ENCODE measurements around the gene GSTA4. TPM values are rescaled to one million over a fixed set of nuclear protein-coding genes. Genes with fewer than 3 reads are reported as not detected.
"Not testable (repeated sequence)": the region's sequence is repeated elsewhere in the genome, so short reads cannot be mapped to it uniquely, and the experiment has no call there.

Gene GSTA4
- total and polyA plus RNA-seq, 2 donors = 28.6 to 57.2 TPM

GRCh38 chr6:52981222-52981900 is 13.7 kb downstream of the GSTA4 start:
- no peak for DNase-seq (ENCODE audit: extremely low spot score)
- H3K4me1 ChIP-seq (ENCODE audit: insufficient read depth) = no peaks in the 10 kb centered on the region
- peaks cover 1% of the 10 kb centered on the region for H3K36me3 ChIP-seq (ENCODE audit: insufficient read depth)
- no peak overlapping the region for H3K4me3 ChIP-seq (ENCODE audit: low read depth, low read length)
- no peak overlapping the region for H3K27ac ChIP-seq (ENCODE audit: low read depth)

- H3K4me3 ChIP-seq (ENCODE audit: low read depth, low read length) = no peak overlapping the region
- no peak for DNase-seq (ENCODE audit: extremely low spot score)
Observed at GRCh38 chr6:52976591-52977035, 18.5 kb downstream of the GSTA4 start.

GRCh38 chr6:52976149-52976548 is 18.9 kb downstream of the GSTA4 start:
- Histone ChIP-seq H3K36me3 (ENCODE audit: insufficient read depth) (no peaks in the 10 kb centered on the region), H3K4me1 (ENCODE audit: insufficient read depth) (no peaks in the 10 kb centered on the region), H3K27ac (ENCODE audit: low read depth) (no peak overlapping the region), H3K4me3 (ENCODE audit: low read depth, low read length) (no peak overlapping the region)
- DNase-seq (ENCODE audit: extremely low spot score) = no peak
- 81% methylated on average over 4 of the region's 4 CpGs for WGBS

More at GRCh38 chr6:52976591-52977035, 18.5 kb downstream of the GSTA4 start:
- Histone ChIP-seq H3K36me3 (ENCODE audit: insufficient read depth) (no peaks in the 10 kb centered on the region), H3K4me1 (ENCODE audit: insufficient read depth) (no peaks in the 10 kb centered on the region), H3K27ac (ENCODE audit: low read depth) (no peak overlapping the region)
- WGBS = 78% methylated on average over 3 of the region's 3 CpGs

GRCh38 chr6:52975580-52975979 is 19.5 kb downstream of the GSTA4 start:
- no peaks in the 10 kb centered on the region for H3K4me1 ChIP-seq (ENCODE audit: insufficient read depth)
- 67% methylated on average over 2 of the region's 2 CpGs for WGBS
- no peaks in the 10 kb centered on the region for H3K36me3 ChIP-seq (ENCODE audit: insufficient read depth)
- no peak for DNase-seq (ENCODE audit: extremely low spot score)
- no peak overlapping the region for H3K4me3 ChIP-seq (ENCODE audit: low read depth, low read length)
- no peak overlapping the region for H3K27ac ChIP-seq (ENCODE audit: low read depth)

- DNase-seq (ENCODE audit: extremely low spot score) = no peak
- H3K4me3 ChIP-seq (ENCODE audit: low read depth, low read length) = no peak overlapping the region
Observed at GRCh38 chr6:52972989-52973388, 22.1 kb downstream of the GSTA4 start.

GRCh38 chr6:52969359-52969758 is 25.7 kb downstream of the GSTA4 start:
- Histone ChIP-seq H3K36me3 (ENCODE audit: insufficient read depth) (no peaks in the 10 kb centered on the region), H3K4me1 (ENCODE audit: insufficient read depth) (no peaks in the 10 kb centered on the region), H3K27ac (ENCODE audit: low read depth) (no peak overlapping the region), H3K4me3 (ENCODE audit: low read depth, low read length) (no peak overlapping the region)
- WGBS = 88% methylated on average over 2 of the region's 2 CpGs
- DNase-seq (ENCODE audit: extremely low spot score) = no peak

More at GRCh38 chr6:52972989-52973388, 22.1 kb downstream of the GSTA4 start:
- Histone ChIP-seq H3K36me3 (ENCODE audit: insufficient read depth) (no peaks in the 10 kb centered on the region), H3K27ac (ENCODE audit: low read depth) (no peak overlapping the region), H3K4me1 (ENCODE audit: insufficient read depth) (no peaks in the 10 kb centered on the region)

- Histone ChIP-seq H3K4me1 (ENCODE audit: insufficient read depth) (no peaks in the 10 kb centered on the region), H3K4me3 (ENCODE audit: low read depth, low read length) (no peak overlapping the region), H3K36me3 (ENCODE audit: insufficient read depth) (no peaks in the 10 kb centered on the region), H3K27ac (ENCODE audit: low read depth) (no peak overlapping the region)
- DNase-seq (ENCODE audit: extremely low spot score) = no peak
- WGBS = 85% methylated on average over 3 of the region's 3 CpGs
Observed at GRCh38 chr6:52966101-52966500, 29.0 kb downstream of the GSTA4 start.

- DNase-seq (ENCODE audit: extremely low spot score) = no peak
- Histone ChIP-seq H3K27ac (ENCODE audit: low read depth) (no peak overlapping the region), H3K4me1 (ENCODE audit: insufficient read depth) (no peaks in the 10 kb centered on the region), H3K4me3 (ENCODE audit: low read depth, low read length) (no peak overlapping the region), H3K36me3 (ENCODE audit: insufficient read depth) (no peaks in the 10 kb centered on the region)
- WGBS = 77% methylated on average over 4 of the region's 4 CpGs
Observed at GRCh38 chr6:52965380-52965779, 29.7 kb downstream of the GSTA4 start.

- Histone ChIP-seq H3K36me3 (ENCODE audit: insufficient read depth) (no peaks in the 10 kb centered on the region), H3K27ac (ENCODE audit: low read depth) (no peak overlapping the region), H3K4me1 (ENCODE audit: insufficient read depth) (no peaks in the 10 kb centered on the region), H3K4me3 (ENCODE audit: low read depth, low read length) (no peak overlapping the region)
- 33% methylated on average over 1 of the region's 1 CpG for WGBS
- no peak for DNase-seq (ENCODE audit: extremely low spot score)
Observed at GRCh38 chr6:52964318-52964717, 30.8 kb downstream of the GSTA4 start.

- WGBS = 74% methylated on average over 6 of the region's 6 CpGs
- no peak overlapping the region for H3K4me3 ChIP-seq (ENCODE audit: low read depth, low read length)
- no peak overlapping the region for H3K27ac ChIP-seq (ENCODE audit: low read depth)
- no peaks in the 10 kb centered on the region for H3K36me3 ChIP-seq (ENCODE audit: insufficient read depth)
- H3K4me1 ChIP-seq (ENCODE audit: insufficient read depth) = no peaks in the 10 kb centered on the region
- no peak for DNase-seq (ENCODE audit: extremely low spot score)
Observed at GRCh38 chr6:52962701-52963100, 32.4 kb downstream of the GSTA4 start.

- not testable (repeated sequence) for H3K36me3 ChIP-seq (ENCODE audit: insufficient read depth); H3K4me1 ChIP-seq (ENCODE audit: insufficient read depth); H3K27ac ChIP-seq (ENCODE audit: low read depth); H3K4me3 ChIP-seq (ENCODE audit: low read depth, low read length); DNase-seq (ENCODE audit: extremely low spot score)
- WGBS = 78% methylated on average over 10 of the region's 10 CpGs
Observed at GRCh38 chr6:52961022-52961421, 34.1 kb downstream of the GSTA4 start.

GRCh38 chr6:52960211-52960610 is 34.9 kb downstream of the GSTA4 start:
- not testable (repeated sequence) for H3K27ac ChIP-seq (ENCODE audit: low read depth); H3K36me3 ChIP-seq (ENCODE audit: insufficient read depth); H3K4me3 ChIP-seq (ENCODE audit: low read depth, low read length); H3K4me1 ChIP-seq (ENCODE audit: insufficient read depth); DNase-seq (ENCODE audit: extremely low spot score)
- 87% methylated on average over 8 of the region's 8 CpGs for WGBS

- no peak for DNase-seq (ENCODE audit: extremely low spot score)
- 77% methylated on average over 8 of the region's 8 CpGs for WGBS
- no peak overlapping the region for H3K27ac ChIP-seq (ENCODE audit: low read depth)
Observed at GRCh38 chr6:52958546-52959255, 36.4 kb downstream of the GSTA4 start.

GRCh38 chr6:52955871-52956270 is 39.2 kb downstream of the GSTA4 start:
- no peak for DNase-seq (ENCODE audit: extremely low spot score)
- 94% methylated on average over 7 of the region's 7 CpGs for WGBS

More at GRCh38 chr6:52958546-52959255, 36.4 kb downstream of the GSTA4 start:
- Histone ChIP-seq H3K4me3 (ENCODE audit: low read depth, low read length) (no peak overlapping the region), H3K4me1 (ENCODE audit: insufficient read depth) (no peaks in the 10 kb centered on the region), H3K36me3 (ENCODE audit: insufficient read depth) (no peaks in the 10 kb centered on the region)

More at GRCh38 chr6:52955871-52956270, 39.2 kb downstream of the GSTA4 start:
- no peaks in the 10 kb centered on the region for H3K4me1 ChIP-seq (ENCODE audit: insufficient read depth)
- no peak overlapping the region for H3K27ac ChIP-seq (ENCODE audit: low read depth)
- H3K4me3 ChIP-seq (ENCODE audit: low read depth, low read length) = no peak overlapping the region
- no peaks in the 10 kb centered on the region for H3K36me3 ChIP-seq (ENCODE audit: insufficient read depth)

Measured in urinary bladder (tissue), 4 donors.